GM18519 (cell line): ENCODE data around the gene TPRG1.
"Not testable (repeated sequence)": the region's sequence is repeated elsewhere in the genome, so short reads cannot be mapped to it uniquely, and the experiment has no call there.

ENCODE experiments used
- ATAC-seq: cut with Tn5 transposase; IDR thresholded peaks from one replicate; pipeline ENCODE4 v1.9.1; 2021; ENCODE audit warnings: mild to moderate bottlenecking, moderate library complexity; ENCODE audit not compliant: unreplicated experiment, low FRiP score

The TPRG1 gene

GRCh38 chr3:189307963-189308362 is 136.2 kb downstream of the TPRG1 start:
- peak; percentile 40 for ATAC-seq

- no peak for ATAC-seq
Measured at GRCh38 chr3:189308608-189309007, 136.8 kb downstream of the TPRG1 start.

- ATAC-seq, result no peak
Measured at GRCh38 chr3:189309400-189309975, 137.7 kb downstream of the TPRG1 start.

- ATAC-seq, result no peak
Measured at GRCh38 chr3:189311521-189311920, 139.8 kb downstream of the TPRG1 start.

GRCh38 chr3:189312866-189313265 is 141.1 kb downstream of the TPRG1 start:
- no peak for ATAC-seq

- ATAC-seq, result no peak
Measured at GRCh38 chr3:189316296-189317019, 144.7 kb downstream of the TPRG1 start.

- no peak for ATAC-seq
Measured at GRCh38 chr3:189317911-189318310, 146.1 kb downstream of the TPRG1 start.

- ATAC-seq, result no peak
Measured at GRCh38 chr3:189320511-189320910, 148.7 kb downstream of the TPRG1 start.

GRCh38 chr3:189322339-189322738 is 150.6 kb downstream of the TPRG1 start:
- no peak for ATAC-seq

GRCh38 chr3:189324538-189325138 is 152.9 kb downstream of the TPRG1 start:
- peak; percentile 100 for ATAC-seq

GRCh38 chr3:189325454-189325853 is 153.7 kb downstream of the TPRG1 start:
- no peak for ATAC-seq

- not testable (repeated sequence) for ATAC-seq
Measured at GRCh38 chr3:189329630-189330029, 157.9 kb downstream of the TPRG1 start.

- ATAC-seq, result no peak
Measured at GRCh38 chr3:189330066-189330465, 158.3 kb downstream of the TPRG1 start.

GRCh38 chr3:189331002-189331418 is 159.2 kb downstream of the TPRG1 start:
- no peak for ATAC-seq

- no peak for ATAC-seq
Measured at GRCh38 chr3:189334064-189334920, 162.5 kb downstream of the TPRG1 start.

- ATAC-seq, result no peak
Measured at GRCh38 chr3:189337673-189338091, 165.9 kb downstream of the TPRG1 start.

- ATAC-seq, result no peak
Measured at GRCh38 chr3:189338366-189338765, 166.6 kb downstream of the TPRG1 start.

GRCh38 chr3:189339996-189340395 is 168.2 kb downstream of the TPRG1 start:
- no peak for ATAC-seq

GRCh38 chr3:189340680-189341460 is 169.1 kb downstream of the TPRG1 start:
- ATAC-seq, result no peak

- ATAC-seq, result no peak
Measured at GRCh38 chr3:189342811-189343210, 171.0 kb downstream of the TPRG1 start.
